GM12875 (cell line): ENCODE data around the gene MPP7.

ENCODE experiments used
- H3K4me3 ChIP-seq: one replicate; pipeline ENCODE4 v1.5.1; 2011; ENCODE audit warnings: low read depth, low read length, control low read depth
- TF ChIP-seq, protein P1 (sequence below): IDR thresholded peaks from 2 replicates; pipeline ENCODE4 v1.5.1; 2011; ENCODE audit warnings: low read depth, mild to moderate bottlenecking, control low read depth, inconsistent platforms, low read length, moderate library complexity, borderline replicate concordance; ENCODE audit not compliant: insufficient read depth

Gene MPP7

DNA sequence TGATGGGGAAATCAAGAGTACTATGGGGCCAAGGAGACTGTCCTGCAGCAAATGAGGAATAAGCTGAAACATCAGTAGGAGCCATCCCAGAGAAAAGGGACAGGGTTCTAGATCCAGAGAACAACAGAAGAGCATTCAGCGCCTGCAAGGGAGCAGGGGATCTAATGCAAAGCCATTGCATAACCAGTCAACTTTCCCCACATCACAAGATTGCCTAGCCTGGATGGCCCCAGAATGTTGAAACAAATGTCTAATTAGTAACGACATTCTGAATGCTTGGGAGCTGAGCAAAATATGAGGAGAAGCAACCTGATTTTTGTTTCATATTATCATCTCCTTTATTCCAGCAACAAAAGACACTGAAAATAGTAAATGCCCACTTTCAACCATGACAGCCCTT, 2.7 kb upstream of the MPP7 start:
- no peak overlapping the region for H3K4me3 ChIP-seq
- TF ChIP-seq, protein P1, sequence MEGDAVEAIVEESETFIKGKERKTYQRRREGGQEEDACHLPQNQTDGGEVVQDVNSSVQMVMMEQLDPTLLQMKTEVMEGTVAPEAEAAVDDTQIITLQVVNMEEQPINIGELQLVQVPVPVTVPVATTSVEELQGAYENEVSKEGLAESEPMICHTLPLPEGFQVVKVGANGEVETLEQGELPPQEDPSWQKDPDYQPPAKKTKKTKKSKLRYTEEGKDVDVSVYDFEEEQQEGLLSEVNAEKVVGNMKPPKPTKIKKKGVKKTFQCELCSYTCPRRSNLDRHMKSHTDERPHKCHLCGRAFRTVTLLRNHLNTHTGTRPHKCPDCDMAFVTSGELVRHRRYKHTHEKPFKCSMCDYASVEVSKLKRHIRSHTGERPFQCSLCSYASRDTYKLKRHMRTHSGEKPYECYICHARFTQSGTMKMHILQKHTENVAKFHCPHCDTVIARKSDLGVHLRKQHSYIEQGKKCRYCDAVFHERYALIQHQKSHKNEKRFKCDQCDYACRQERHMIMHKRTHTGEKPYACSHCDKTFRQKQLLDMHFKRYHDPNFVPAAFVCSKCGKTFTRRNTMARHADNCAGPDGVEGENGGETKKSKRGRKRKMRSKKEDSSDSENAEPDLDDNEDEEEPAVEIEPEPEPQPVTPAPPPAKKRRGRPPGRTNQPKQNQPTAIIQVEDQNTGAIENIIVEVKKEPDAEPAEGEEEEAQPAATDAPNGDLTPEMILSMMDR = no peak

DNA sequence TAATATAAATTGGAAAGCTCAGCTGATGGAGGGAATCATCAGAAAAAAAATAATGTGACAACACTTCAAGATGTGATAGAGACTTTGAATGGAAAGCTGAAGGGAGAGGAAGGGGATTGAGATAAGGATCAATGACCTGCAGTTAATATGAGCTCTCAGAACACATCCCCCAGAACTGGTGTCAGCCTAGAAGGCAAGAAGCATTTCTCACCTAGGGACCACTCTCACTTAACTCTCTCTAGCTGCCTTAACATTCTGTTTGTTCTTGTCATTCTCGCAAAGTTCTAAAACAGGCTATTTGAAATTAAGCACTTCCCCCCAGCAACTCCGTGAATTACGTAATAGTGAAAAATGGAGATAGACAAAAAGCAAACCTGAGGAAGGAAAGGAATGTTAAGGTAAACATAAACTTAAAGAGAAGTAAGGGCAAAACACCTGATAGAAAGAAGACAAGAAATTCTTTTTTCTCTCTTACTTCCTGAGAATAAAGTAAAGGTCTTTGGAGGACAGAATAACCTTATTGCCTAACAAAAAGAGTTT, 1.2 kb upstream of the MPP7 start:
- TF ChIP-seq, protein P1 = no peak
- no peak overlapping the region for H3K4me3 ChIP-seq

DNA sequence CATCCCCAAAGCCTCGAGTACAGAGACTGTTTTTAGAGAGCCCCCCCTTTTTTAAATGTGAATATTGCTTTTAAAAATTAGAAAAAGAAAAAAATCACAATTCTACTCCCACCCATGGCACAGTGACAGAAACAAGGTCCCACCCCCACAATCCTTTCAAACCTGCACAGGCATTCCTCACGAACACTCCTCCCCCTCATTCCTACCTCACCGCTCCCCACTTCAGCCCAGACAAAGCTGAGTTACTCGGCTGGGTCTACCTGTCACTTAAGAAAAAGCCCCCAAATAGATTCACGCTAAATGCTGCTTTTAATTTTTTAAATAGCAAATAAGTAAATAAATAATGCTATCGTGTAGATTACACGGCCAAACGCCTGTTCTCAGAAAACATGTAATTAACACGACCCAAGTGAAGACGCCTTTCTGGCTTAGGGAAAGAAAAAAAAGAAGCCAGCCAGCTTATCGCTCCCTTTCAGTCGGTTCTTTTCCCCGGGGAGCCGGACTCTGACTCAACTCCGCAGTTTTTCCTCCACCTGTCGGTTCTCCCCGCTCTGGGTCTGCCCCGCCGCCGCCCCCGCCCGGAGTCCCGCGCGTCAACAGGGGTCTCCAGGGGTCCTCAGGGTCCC, 739 bp downstream of the MPP7 start:
- no peak overlapping the region for H3K4me3 ChIP-seq
- TF ChIP-seq, protein P1 = no peak

DNA sequence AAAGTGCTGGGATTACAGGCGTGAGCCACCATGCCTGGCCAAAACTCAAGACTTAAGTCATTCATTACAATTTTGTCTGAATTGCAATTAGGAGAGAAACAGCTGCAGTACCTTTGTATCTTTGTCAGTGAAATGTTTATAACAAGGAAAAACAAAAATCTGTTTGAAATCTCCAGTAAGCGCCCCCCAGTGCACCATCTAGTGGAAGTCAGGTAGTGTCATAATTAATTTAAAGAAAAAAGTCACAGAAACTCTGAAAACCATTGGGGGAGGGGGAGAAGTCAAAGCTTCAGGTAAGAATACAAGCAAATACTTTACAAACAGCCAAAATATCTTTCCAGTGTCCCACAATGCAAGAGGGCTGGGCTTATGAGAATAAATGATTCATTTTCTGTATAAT, 2.8 kb downstream of the MPP7 start:
- TF ChIP-seq, protein P1 = no peak
- no peak overlapping the region for H3K4me3 ChIP-seq

DNA sequence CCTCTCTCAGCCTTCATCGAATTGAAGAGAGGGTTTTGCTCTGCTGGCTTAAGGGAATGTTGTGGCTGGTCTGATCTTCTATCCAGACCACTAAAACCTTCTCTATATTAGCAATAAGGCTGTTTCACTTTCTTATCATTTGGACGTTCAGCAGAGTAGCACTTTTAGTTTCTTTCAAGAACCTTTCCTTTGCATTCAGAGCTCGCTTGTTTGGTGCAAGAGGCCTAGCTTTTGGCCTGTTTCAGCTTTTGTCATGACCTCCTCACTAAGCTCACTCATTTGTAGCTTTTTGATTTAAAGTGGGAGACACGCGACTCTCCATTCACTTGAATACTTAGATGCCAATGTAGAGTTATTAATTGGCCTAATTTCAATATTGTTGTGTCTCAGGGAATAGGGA, 3.9 kb downstream of the MPP7 start:
- TF ChIP-seq, protein P1 = no peak
- H3K4me3 ChIP-seq = no peak overlapping the region

DNA sequence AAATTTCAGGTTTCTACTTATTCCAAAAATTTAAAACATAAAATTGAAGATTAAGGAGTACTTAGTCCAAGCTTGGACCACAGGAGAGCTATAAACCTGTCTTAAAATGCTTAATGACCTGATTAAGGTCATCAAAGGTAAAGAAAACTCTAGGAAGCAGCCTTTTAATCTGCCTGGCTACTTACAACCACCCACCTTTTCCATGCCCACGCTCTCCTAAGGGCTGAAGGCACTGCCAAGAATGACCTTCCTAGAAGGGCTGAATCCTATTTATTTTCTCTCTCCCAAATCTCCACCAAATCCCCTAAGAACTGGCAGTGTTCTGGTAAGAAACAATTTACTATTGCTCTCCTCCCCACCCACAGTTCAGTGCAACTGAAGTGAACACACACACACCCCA, 6.8 kb downstream of the MPP7 start:
- H3K4me3 ChIP-seq = no peak overlapping the region
- TF ChIP-seq, protein P1 = no peak

DNA sequence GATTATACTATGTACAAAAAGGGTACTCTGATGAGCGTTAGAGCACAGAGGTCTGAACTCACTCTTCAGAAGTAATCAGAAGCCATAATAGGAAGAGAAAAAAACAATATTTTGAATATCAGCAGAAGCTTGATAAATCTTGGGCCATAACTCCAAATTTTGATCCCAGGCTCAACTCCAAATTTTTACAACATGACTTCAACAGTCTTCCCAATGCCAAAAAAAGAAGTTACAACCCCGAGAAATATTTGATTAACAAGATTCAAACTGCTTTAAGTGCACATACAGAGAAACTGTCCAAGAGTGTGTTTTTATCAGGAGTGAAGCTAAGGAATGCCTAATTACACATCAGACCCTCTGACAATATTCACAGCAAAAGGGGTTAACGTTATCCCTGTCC, 7.5 kb downstream of the MPP7 start:
- TF ChIP-seq, protein P1 = no peak
- no peak overlapping the region for H3K4me3 ChIP-seq
